Calu3 (cell line): Measurements from ENCODE around the gene PLEKHM3. TPM values are rescaled to one million over a fixed set of nuclear protein-coding genes. Genes with fewer than 3 reads are reported as not detected.

ENCODE experiments used
- BruUV-seq: library from RNA; stranded (reverse); fragments of 400-500 nt; replicated peaks from 2 replicates; lab custom pipeline; 2021; lab: Mats Ljungman, UMichigan
- CTCF ChIA-PET: fragments of 300-600 bp; sonication (Branson Sonifier 250); formaldehyde crosslinking; loops from one replicate; lab custom pipeline; 2022; ENCODE audit warnings: antibody characterized with exemption; lab: Charles Lee
- DNase-seq: peaks from one replicate; pipeline ENCODE4 v3.0.0; 2022
- H3K27ac Mint-ChIP-seq: one replicate; pipeline ENCODE4 v1.8.0; 2022; ENCODE audit warnings: mixed read lengths; ENCODE audit not compliant: unreplicated experiment
- H3K27me3 Mint-ChIP-seq: one replicate; pipeline ENCODE4 v1.8.0; 2022; ENCODE audit warnings: mixed read lengths; ENCODE audit not compliant: unreplicated experiment
- H3K36me3 Mint-ChIP-seq: one replicate; pipeline ENCODE4 v1.8.0; 2022; ENCODE audit warnings: mild to moderate bottlenecking, moderate library complexity, mixed read lengths; ENCODE audit not compliant: insufficient read depth, unreplicated experiment
- H3K4me1 Mint-ChIP-seq: one replicate; pipeline ENCODE4 v1.8.0; 2022; ENCODE audit warnings: mild to moderate bottlenecking, low read depth, mixed read lengths; ENCODE audit not compliant: unreplicated experiment
- H3K4me3 Mint-ChIP-seq: one replicate; pipeline ENCODE4 v1.8.0; 2022; ENCODE audit warnings: mild to moderate bottlenecking, low read depth, moderate library complexity, mixed read lengths; ENCODE audit not compliant: unreplicated experiment
- H3K9me3 Mint-ChIP-seq: one replicate; pipeline ENCODE4 v1.8.0; 2022; ENCODE audit warnings: low read depth, mixed read lengths; ENCODE audit not compliant: unreplicated experiment
- CTCF ChIP-seq: fragments of 200-600 bp; IDR thresholded peaks from one replicate; pipeline ENCODE4 v1.8.0; 2022; ENCODE audit warnings: antibody characterized with exemption; ENCODE audit not compliant: unreplicated experiment
- intact Hi-C: fragments of 100-400 bp; cut with micrococcal nuclease; formaldehyde crosslinking; loops from one replicate; pipeline ENCODE4 v1.10.0; 2022; ENCODE audit not compliant: unreplicated experiment
- total RNA-seq: library from RNA; stranded (reverse); gene quantifications from 2 replicates; pipeline ENCODE4 v1.2.3, GENCODE V29; 2022

PLEKHM3 gene
- total RNA-seq, 1 experiment from 2014 or later = 8.0 TPM

GRCh38 chr2:207845202-207845864 is 180.0 kb downstream of the PLEKHM3 start:
- Mint-ChIP-seq H3K9me3 (no peaks in the 10 kb centered on the region), H3K4me3 (peak overlapping the region; percentile 28), H3K27me3 (no peaks in the 10 kb centered on the region), H3K36me3 (no peaks in the 10 kb centered on the region), H3K4me1 (peaks cover 34% of the 10 kb centered on the region), H3K27ac (no peak overlapping the region)
- DNase-seq = no peak
- no peak for TF ChIP-seq CTCF
- intact Hi-C loops = loop anchor here (5.0 kb wide), 2 partner anchors 48 to 127 kb away; no protein-coding TSS in a partner anchor
- BruUV-seq = no TSS peak
- CTCF ChIA-PET = no interaction called here

GRCh38 chr2:207844648-207845047 is 180.7 kb downstream of the PLEKHM3 start:
- H3K36me3 Mint-ChIP-seq = no peaks in the 10 kb centered on the region
- H3K4me1 Mint-ChIP-seq = peaks cover 34% of the 10 kb centered on the region
- CTCF ChIA-PET = no interaction called here
- DNase-seq = no peak
- no peaks in the 10 kb centered on the region for H3K9me3 Mint-ChIP-seq
- H3K27ac Mint-ChIP-seq = no peak overlapping the region
- H3K4me3 Mint-ChIP-seq = no peak overlapping the region
- intact Hi-C loops = loop anchor here (5.0 kb wide), 2 partner anchors 47 to 128 kb away; no protein-coding TSS in a partner anchor
- TF ChIP-seq CTCF = no peak
- BruUV-seq = no TSS peak
- no peaks in the 10 kb centered on the region for H3K27me3 Mint-ChIP-seq

DNA sequence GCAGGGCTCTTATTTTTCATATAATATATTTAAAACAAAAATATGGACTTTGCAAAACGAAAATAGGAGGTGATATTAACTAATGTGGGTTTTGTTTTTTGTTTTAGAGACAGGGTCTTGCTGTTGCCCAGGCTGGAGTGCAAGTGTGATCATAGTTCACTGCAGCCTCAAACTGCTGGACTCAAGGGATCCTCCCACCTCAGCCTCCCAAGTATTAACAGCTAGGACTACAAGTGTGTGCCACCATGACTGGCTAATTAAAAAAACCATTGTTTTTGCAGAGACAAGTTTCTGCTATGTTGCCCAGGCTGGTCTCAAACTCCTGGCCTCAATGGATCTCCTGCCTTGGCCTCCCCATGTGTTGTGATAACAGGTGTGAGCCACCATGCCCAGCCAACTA is 185.2 kb downstream of the PLEKHM3 start:
- no peak for TF ChIP-seq CTCF
- Mint-ChIP-seq H3K27ac (no peak overlapping the region), H3K36me3 (no peaks in the 10 kb centered on the region), H3K4me1 (peaks cover 6% of the 10 kb centered on the region), H3K27me3 (no peaks in the 10 kb centered on the region), H3K4me3 (no peak overlapping the region), H3K9me3 (no peaks in the 10 kb centered on the region)
- intact Hi-C loops = no loop called here
- BruUV-seq = no TSS peak
- DNase-seq = no peak
- CTCF ChIA-PET = no interaction called here

DNA sequence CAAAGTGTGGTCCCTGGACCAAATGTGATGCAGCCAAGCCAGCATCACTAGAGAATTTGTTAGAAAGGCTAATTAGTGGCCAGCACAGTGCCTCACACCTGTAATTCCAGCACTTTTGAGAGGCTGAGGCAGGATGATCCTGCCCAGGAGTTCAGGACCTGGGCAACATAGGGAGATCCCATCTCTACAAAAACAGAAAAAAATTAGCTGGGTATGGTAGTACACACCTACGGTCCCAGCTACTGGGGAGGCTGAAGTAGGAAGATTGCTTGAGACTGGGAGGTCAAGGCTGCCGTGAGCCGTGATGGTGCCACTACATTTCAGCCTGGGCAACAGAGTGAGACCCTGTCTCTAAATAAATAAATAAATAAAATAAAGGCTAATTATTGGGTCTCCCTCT is 185.8 kb downstream of the PLEKHM3 start:
- Mint-ChIP-seq H3K4me1 (peaks cover 1% of the 10 kb centered on the region), H3K27me3 (no peaks in the 10 kb centered on the region), H3K4me3 (no peak overlapping the region), H3K36me3 (no peaks in the 10 kb centered on the region), H3K27ac (no peak overlapping the region), H3K9me3 (no peaks in the 10 kb centered on the region)
- TF ChIP-seq CTCF = no peak
- no TSS peak for BruUV-seq
- intact Hi-C loops = no loop called here
- CTCF ChIA-PET = no interaction called here
- DNase-seq = no peak
